Measurements from ENCODE around the gene NRP1. TPM values are rescaled to one million over a fixed set of nuclear protein-coding genes. Genes with fewer than 3 reads are reported as not detected.

Gene NRP1
- total and polyA plus RNA-seq, 5 experiments from 2014 or later: 0.60 to 0.88 TPM; not detected in 3

GRCh38 chr10:33161550-33162247 lies 172.8 kb downstream of the NRP1 start:
- Mint-ChIP-seq H3K9me3 (peaks cover 0 to 4% (median 0%) of the 10 kb centered on the region in 9 donors), H3K36me3 (no peaks in the 10 kb centered on the region), H3K4me1 (peaks cover 0 to 8% (median 7%) of the 10 kb centered on the region in 4 donors), H3K4me3 (no peak overlapping the region), H3K27ac (no peak overlapping the region), H3K27me3 (peaks cover 0 to 9% (median 0%) of the 10 kb centered on the region in 5 donors)
- DNase-seq (no peak), ATAC-seq (no peak)
- POLR2A ChIA-PET: no interaction called here

GRCh38 chr10:33160151-33160550 lies 174.3 kb downstream of the NRP1 start:
- Mint-ChIP-seq H3K36me3 (no peaks in the 10 kb centered on the region), H3K4me3 (no peak overlapping the region), H3K27me3 (peaks cover 0 to 4% (median 0%) of the 10 kb centered on the region in 5 donors), H3K9me3 (no peaks in the 10 kb centered on the region), H3K4me1 (peaks cover 4 to 14% (median 14%) of the 10 kb centered on the region in 4 donors), H3K27ac (no peak overlapping the region)
- POLR2A ChIA-PET: no interaction called here
- DNase-seq (no peak), ATAC-seq (no peak)

- no peak overlapping the region for H3K27ac Mint-ChIP-seq
- ATAC-seq (no peak), DNase-seq (no peak)
- peaks cover 0 to 4% (median 0%) of the 10 kb centered on the region in 5 donors for H3K27me3 Mint-ChIP-seq
- H3K9me3 Mint-ChIP-seq: no peaks in the 10 kb centered on the region
- no peak overlapping the region for H3K4me3 Mint-ChIP-seq
- no peaks in the 10 kb centered on the region for H3K36me3 Mint-ChIP-seq
- peaks cover 7 to 28% (median 20%) of the 10 kb centered on the region in 4 donors for H3K4me1 Mint-ChIP-seq
- POLR2A ChIA-PET: no interaction called here
Observed at GRCh38 chr10:33157103-33157502, 177.4 kb downstream of the NRP1 start.

GRCh38 chr10:33155720-33156638 lies 178.5 kb downstream of the NRP1 start:
- Mint-ChIP-seq H3K4me1 (peaks cover 11 to 36% (median 26%) of the 10 kb centered on the region in 4 donors), H3K36me3 (no peaks in the 10 kb centered on the region), H3K27me3 (peaks cover 0 to 4% (median 0%) of the 10 kb centered on the region in 5 donors), H3K9me3 (no peaks in the 10 kb centered on the region), H3K27ac (peak overlapping the region in 4 of 10 donors; percentile 9 to 89 (median 76)), H3K4me3 (no peak overlapping the region)
- POLR2A ChIA-PET: interaction anchor here (0.7 to 1.0 kb wide), 2 partner anchors 17 to 174 kb away, joined by 3 read pairs; no protein-coding TSS in a partner anchor
- peak in 7 of 10 donors; percentile 38 to 68 (median 63) for DNase-seq
- peak; percentile 90 to 91 for ATAC-seq

GRCh38 chr10:33154590-33154989 lies 179.9 kb downstream of the NRP1 start:
- H3K36me3 Mint-ChIP-seq: no peaks in the 10 kb centered on the region
- peaks cover 13 to 47% (median 37%) of the 10 kb centered on the region in 4 donors for H3K4me1 Mint-ChIP-seq

GRCh38 chr10:33153968-33154327 lies 180.5 kb downstream of the NRP1 start:
- peak overlapping the region in 9 of 10 donors; percentile 5 to 78 (median 42) for H3K27ac Mint-ChIP-seq
- no peak for DNase-seq
- ATAC-seq: peak; percentile 32 to 56
- H3K4me3 Mint-ChIP-seq: peak overlapping the region in 1 of 10 donors; percentile 7
- no peaks in the 10 kb centered on the region for H3K9me3 Mint-ChIP-seq
- no peaks in the 10 kb centered on the region for H3K36me3 Mint-ChIP-seq
- H3K27me3 Mint-ChIP-seq: peaks cover 0 to 2% (median 0%) of the 10 kb centered on the region in 5 donors
- POLR2A ChIA-PET: interaction anchor here (1.4 to 2.0 kb wide), 2 partner anchors 10 to 15 kb away, joined by 3 to 14 read pairs; no protein-coding TSS in a partner anchor
- peaks cover 13 to 47% (median 37%) of the 10 kb centered on the region in 4 donors for H3K4me1 Mint-ChIP-seq

More at GRCh38 chr10:33154590-33154989, 179.9 kb downstream of the NRP1 start:
- Mint-ChIP-seq H3K27me3 (peaks cover 0 to 2% (median 0%) of the 10 kb centered on the region in 5 donors), H3K4me3 (no peak overlapping the region), H3K9me3 (no peaks in the 10 kb centered on the region), H3K27ac (peak overlapping the region in 4 of 10 donors; percentile 12 to 66 (median 52))
- DNase-seq (no peak), ATAC-seq (no peak)
- POLR2A ChIA-PET: interaction anchor here (1.4 to 2.0 kb wide), 2 partner anchors 11 to 15 kb away, joined by 3 to 14 read pairs; no protein-coding TSS in a partner anchor

- no peaks in the 10 kb centered on the region for H3K36me3 Mint-ChIP-seq
- H3K9me3 Mint-ChIP-seq: peaks cover 0 to 2% (median 0%) of the 10 kb centered on the region in 9 donors
- DNase-seq (no peak), ATAC-seq (peak in 1 of 2 donors; percentile 4)
- peak overlapping the region; percentile 1 to 78 (median 46) for H3K27ac Mint-ChIP-seq
- H3K4me3 Mint-ChIP-seq: no peak overlapping the region
- H3K4me1 Mint-ChIP-seq: peaks cover 13 to 47% (median 37%) of the 10 kb centered on the region in 4 donors
- H3K27me3 Mint-ChIP-seq: peaks cover 0 to 2% (median 0%) of the 10 kb centered on the region in 5 donors
- POLR2A ChIA-PET: interaction anchor here (1.4 to 2.0 kb wide), 2 partner anchors 10 to 14 kb away, joined by 3 to 14 read pairs; no protein-coding TSS in a partner anchor
Observed at GRCh38 chr10:33153251-33153967, 181.1 kb downstream of the NRP1 start.

GRCh38 chr10:33152750-33153149 lies 181.7 kb downstream of the NRP1 start:
- POLR2A ChIA-PET: interaction anchor here (2.0 kb wide), 1 partner anchor 13 kb away, joined by 14 read pairs; no protein-coding TSS in a partner anchor
- Mint-ChIP-seq H3K27ac (peak overlapping the region in 4 of 10 donors; percentile 18 to 50 (median 36)), H3K36me3 (no peaks in the 10 kb centered on the region), H3K4me1 (peaks cover 13 to 47% (median 37%) of the 10 kb centered on the region in 4 donors), H3K27me3 (no peaks in the 10 kb centered on the region), H3K9me3 (peaks cover 0 to 6% (median 0%) of the 10 kb centered on the region in 9 donors), H3K4me3 (no peak overlapping the region)
- ATAC-seq (no peak), DNase-seq (no peak)

- POLR2A ChIA-PET: no interaction called here
- ATAC-seq (no peak), DNase-seq (no peak)
- Mint-ChIP-seq H3K36me3 (no peaks in the 10 kb centered on the region), H3K9me3 (peaks cover 0 to 9% (median 0%) of the 10 kb centered on the region in 9 donors), H3K4me3 (peak overlapping the region in 1 of 10 donors; percentile 55), H3K4me1 (peaks cover 13 to 47% (median 37%) of the 10 kb centered on the region in 4 donors), H3K27ac (peak overlapping the region in 2 of 10 donors; percentile 29 to 42), H3K27me3 (no peaks in the 10 kb centered on the region)
Observed at GRCh38 chr10:33152146-33152545, 182.3 kb downstream of the NRP1 start.

GRCh38 chr10:33151344-33151864 lies 183.1 kb downstream of the NRP1 start:
- peak overlapping the region in 5 of 10 donors; percentile 41 to 80 (median 73) for H3K27ac Mint-ChIP-seq

GRCh38 chr10:33150889-33151288 lies 183.6 kb downstream of the NRP1 start:
- DNase-seq: no peak
- no peak overlapping the region for H3K4me3 Mint-ChIP-seq
- H3K36me3 Mint-ChIP-seq: no peaks in the 10 kb centered on the region
- peaks cover 0 to 9% (median 0%) of the 10 kb centered on the region in 9 donors for H3K9me3 Mint-ChIP-seq
- POLR2A ChIA-PET: interaction anchor here (2.0 kb wide), 1 partner anchor 12 kb away, joined by 10 read pairs; no protein-coding TSS in a partner anchor
- H3K27ac Mint-ChIP-seq: peak overlapping the region in 6 of 10 donors; percentile 1 to 80 (median 69)
- ATAC-seq: peak; percentile 30 to 33
- H3K27me3 Mint-ChIP-seq: no peaks in the 10 kb centered on the region
- H3K4me1 Mint-ChIP-seq: peaks cover 15 to 53% (median 38%) of the 10 kb centered on the region in 4 donors

More at GRCh38 chr10:33151344-33151864, 183.1 kb downstream of the NRP1 start:
- H3K4me1 Mint-ChIP-seq: peaks cover 14 to 49% (median 37%) of the 10 kb centered on the region in 4 donors
- peak overlapping the region in 1 of 10 donors; percentile 0 for H3K4me3 Mint-ChIP-seq
- H3K27me3 Mint-ChIP-seq: no peaks in the 10 kb centered on the region
- POLR2A ChIA-PET: interaction anchor here (2.0 kb wide), 1 partner anchor 12 kb away, joined by 10 read pairs; no protein-coding TSS in a partner anchor
- ATAC-seq: no peak
- H3K36me3 Mint-ChIP-seq: no peaks in the 10 kb centered on the region
- DNase-seq: no peak
- peaks cover 0 to 9% (median 0%) of the 10 kb centered on the region in 9 donors for H3K9me3 Mint-ChIP-seq

Measured in naive thymus-derived CD8-positive, alpha-beta T cell (primary cell).